Measurements from ENCODE around the gene SMPD3. TPM values are rescaled to one million over a fixed set of nuclear protein-coding genes. Genes with fewer than 3 reads are reported as not detected.
"Not testable (repeated sequence)": the region's sequence is repeated elsewhere in the genome, so short reads cannot be mapped to it uniquely, and the experiment has no call there.

The SMPD3 gene
- 1 to 10 TPM in 3 of 4 donors, under 1 TPM in 1; 0.33 to 2.4 (median 1.3) TPM for total RNA-seq

DNA sequence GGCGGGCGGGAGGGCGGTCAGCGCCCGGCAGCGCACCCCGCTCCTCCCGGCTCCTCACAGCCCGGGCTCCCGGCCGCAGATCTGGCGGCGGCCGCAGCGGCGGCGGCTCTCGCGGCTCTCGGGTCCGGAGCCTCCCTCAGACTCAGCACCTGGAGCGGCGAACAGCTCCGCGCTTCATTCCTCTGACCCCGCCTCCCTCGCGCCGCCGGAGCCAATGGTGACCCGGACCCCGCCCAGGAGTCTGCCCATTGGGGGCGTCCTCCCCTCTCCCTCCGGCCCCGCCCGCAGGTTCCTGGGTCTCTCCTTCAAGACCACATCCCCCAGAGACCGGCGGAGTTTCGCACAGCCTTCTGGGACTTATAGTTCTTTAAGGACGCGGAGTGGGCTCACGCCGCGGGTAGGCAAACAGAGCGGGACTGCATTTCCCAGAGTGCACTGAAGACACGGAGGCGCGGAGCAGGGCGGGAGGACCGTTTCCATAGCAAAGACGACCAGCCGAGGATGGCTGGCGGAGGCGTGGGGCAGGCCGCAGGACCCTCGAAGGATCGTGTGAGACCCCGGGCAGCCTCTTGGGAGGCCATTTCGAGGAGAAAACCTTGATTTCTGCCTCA, at the start of gene SMPD3:
TSS of gene SMPD3 (minus strand) at position 149 of the 611 bp plus-strand sequence. CDS start 76,327 bp downstream, outside the sequence.
- no peaks in the 10 kb centered on the region for H3K27me3 ChIP-seq
- TF ChIP-seq, protein P1, sequence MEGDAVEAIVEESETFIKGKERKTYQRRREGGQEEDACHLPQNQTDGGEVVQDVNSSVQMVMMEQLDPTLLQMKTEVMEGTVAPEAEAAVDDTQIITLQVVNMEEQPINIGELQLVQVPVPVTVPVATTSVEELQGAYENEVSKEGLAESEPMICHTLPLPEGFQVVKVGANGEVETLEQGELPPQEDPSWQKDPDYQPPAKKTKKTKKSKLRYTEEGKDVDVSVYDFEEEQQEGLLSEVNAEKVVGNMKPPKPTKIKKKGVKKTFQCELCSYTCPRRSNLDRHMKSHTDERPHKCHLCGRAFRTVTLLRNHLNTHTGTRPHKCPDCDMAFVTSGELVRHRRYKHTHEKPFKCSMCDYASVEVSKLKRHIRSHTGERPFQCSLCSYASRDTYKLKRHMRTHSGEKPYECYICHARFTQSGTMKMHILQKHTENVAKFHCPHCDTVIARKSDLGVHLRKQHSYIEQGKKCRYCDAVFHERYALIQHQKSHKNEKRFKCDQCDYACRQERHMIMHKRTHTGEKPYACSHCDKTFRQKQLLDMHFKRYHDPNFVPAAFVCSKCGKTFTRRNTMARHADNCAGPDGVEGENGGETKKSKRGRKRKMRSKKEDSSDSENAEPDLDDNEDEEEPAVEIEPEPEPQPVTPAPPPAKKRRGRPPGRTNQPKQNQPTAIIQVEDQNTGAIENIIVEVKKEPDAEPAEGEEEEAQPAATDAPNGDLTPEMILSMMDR (IDR thresholded peaks at IDR 0.05) = peak in 1 of 6 experiments; percentile 37
- peak in 1 of 2 donors; percentile 95 for TF ChIP-seq POLR2A (IDR thresholded peaks at IDR 0.05)
- no peaks in the 10 kb centered on the region for H3K36me3 ChIP-seq
- intact Hi-C loops (cut with DNase I) = no loop called here
- H3K4me1 ChIP-seq = peaks cover 8 to 18% of the 10 kb centered on the region in 2 donors
- peak within 1 kb of the TSS in 1 of 3 donors; percentile 32 for H3K4me3 ChIP-seq (replicated peaks in 1 of 3)
- DNase-seq = peak; percentile 99 to 100
- no peaks in the 10 kb centered on the region for H3K9me3 ChIP-seq
- WGBS, 2 donors = 7 to 8% methylated on average over 2 to 13 of the region's 59 CpGs
- no peak within 1 kb of the TSS for H3K27ac ChIP-seq

DNA sequence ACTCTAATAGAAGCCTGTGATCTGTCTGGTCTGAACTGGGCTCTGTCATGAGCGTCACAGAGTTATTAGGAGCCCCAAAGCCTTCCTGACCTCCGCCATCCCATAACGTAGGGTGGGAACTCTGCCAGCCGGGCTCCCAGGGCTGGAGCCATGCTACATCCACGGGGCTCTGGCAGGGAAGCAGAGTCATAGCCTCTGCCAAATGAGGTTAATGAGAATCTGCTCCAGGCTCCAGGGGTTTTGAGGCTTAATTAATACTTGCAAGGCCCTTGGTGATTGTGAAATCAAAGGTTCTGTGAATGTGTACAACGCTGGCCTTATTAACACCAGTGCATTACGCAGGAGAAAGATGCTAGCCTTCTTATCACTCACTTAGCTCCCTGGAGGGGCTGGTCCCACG, 48.4 kb upstream of the SMPD3 start:
- DNase-seq = no peak
- intact Hi-C loops (cut with DNase I) = no loop called here
- Histone ChIP-seq H3K4me1 (peaks cover 10 to 13% of the 10 kb centered on the region in 2 donors), H3K27me3 (no peaks in the 10 kb centered on the region), H3K4me3 (replicated peaks in 1 of 3) (no peak overlapping the region), H3K27ac (no peak overlapping the region), H3K9me3 (no peaks in the 10 kb centered on the region), H3K36me3 (no peaks in the 10 kb centered on the region)
- 76 to 80% methylated on average over 7 to 8 of the region's 8 CpGs for WGBS, 2 donors
- TF ChIP-seq POLR2A (IDR thresholded peaks at IDR 0.05) = no peak
- TF ChIP-seq, protein P1 (IDR thresholded peaks at IDR 0.05) = no peak

DNA sequence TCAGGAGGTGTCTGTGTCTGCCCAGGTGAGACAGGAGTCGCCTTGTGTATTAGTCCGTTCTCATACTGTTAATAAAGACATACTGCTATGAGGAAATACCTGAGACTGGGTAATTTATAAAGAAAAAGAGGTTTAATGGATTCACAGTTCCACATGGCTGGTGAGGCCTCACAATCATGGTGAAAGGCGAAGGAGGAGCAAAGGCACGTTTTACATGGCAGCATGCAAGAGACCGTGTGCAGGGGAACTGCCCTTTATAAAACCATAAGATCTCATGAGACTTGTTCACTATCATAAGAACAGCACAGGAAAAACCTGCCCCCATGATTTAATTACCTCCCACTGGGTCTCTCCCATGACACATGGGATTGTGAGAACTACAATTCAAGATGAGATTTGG, 46.0 kb upstream of the SMPD3 start:
- WGBS, 2 donors = 92 to 95% methylated on average over 5 of the region's 5 CpGs

DNA sequence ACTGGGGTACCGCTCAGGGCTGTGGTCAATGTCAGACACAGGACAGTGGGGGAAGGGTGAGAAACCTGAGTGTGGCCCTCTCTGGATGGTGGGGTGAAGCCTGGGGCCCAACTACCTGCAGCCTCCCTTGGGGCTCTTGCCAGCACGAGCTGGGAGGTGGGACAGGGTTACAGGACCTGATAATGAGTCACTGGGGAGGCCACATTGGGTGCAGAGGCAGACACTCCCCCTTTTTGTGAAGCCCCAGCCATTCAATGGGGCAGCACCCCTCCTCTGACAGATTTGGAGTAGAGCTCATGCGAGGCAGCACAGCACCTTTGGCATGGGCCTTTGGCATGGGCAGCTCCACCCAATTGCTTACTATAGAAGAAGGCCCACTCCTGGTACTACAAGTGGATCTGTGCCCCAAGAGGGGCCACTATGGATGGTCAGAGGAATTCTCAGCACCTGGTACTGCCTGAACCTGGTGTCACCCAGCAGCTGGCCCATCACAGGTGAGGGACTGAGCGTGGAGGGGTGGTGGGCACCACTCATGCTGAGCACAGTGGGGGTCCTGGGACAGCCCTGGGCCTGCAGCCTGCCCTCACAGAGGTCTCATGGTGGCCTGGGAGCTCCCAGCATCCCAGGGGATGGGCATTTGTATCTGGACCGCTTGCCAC, 45.2 kb upstream of the SMPD3 start:
- H3K4me3 ChIP-seq (replicated peaks in 1 of 3) = no peak overlapping the region
- peaks cover 19 to 32% of the 10 kb centered on the region in 2 donors for H3K4me1 ChIP-seq
- intact Hi-C loops (cut with DNase I) = no loop called here
- TF ChIP-seq, protein P1 (IDR thresholded peaks at IDR 0.05) = no peak
- no peak for TF ChIP-seq POLR2A (IDR thresholded peaks at IDR 0.05)
- no peaks in the 10 kb centered on the region for H3K36me3 ChIP-seq
- 97% methylated on average over 3 to 4 of the region's 5 CpGs for WGBS, 2 donors
- H3K27me3 ChIP-seq = no peaks in the 10 kb centered on the region
- no peak for DNase-seq
- no peaks in the 10 kb centered on the region for H3K9me3 ChIP-seq
- H3K27ac ChIP-seq = no peak overlapping the region

More for the DNA sequence above, 46.0 kb upstream of the SMPD3 start:
- H3K9me3 ChIP-seq; H3K36me3 ChIP-seq; H3K4me3 ChIP-seq (replicated peaks in 1 of 3); H3K27me3 ChIP-seq; DNase-seq; H3K27ac ChIP-seq; intact Hi-C loops (cut with DNase I): not testable (repeated sequence)
- peaks cover 19 to 32% of the 10 kb centered on the region in 2 donors for H3K4me1 ChIP-seq

DNA sequence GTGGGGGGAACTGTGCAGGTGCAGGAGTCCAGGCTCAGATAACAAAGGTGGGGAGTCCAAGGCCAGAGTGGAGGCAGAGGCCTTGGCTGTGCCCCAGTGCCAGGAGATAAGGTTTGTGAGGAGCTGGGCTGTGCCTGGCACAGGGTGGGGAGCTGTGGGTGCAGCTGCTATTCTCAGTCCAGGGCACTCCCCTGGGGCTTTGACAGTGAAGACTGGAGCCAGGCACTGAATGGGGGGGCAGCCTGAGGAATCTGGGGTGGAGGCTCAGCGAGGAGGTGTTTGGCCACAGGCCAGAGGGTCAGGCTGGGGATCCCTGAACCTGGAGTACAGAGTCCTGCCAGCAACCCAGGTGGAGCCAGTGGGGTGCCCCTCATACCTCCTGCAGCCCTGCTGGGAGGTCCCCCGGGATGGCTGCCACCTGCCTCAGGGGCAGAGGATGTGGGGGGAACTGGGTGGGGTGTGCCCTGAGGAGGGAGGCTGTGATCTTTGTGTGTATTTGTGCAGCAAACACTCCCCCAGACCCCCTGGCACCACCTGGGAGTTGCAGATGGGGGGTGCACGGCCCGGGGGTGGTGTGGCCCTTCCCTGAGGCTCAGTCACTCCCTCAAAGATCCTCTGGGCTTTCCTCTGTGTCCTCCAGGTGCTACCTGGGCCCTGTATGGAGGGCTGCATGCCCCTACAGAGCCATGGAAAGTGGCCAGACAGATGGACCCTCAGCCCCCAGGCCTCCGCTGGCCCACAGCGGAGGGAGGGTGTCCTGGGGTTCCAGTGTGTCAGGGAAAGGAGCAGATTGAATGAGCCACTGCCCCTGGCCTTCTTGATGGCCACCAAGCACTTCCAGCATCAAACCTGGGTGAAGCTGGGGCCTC, 44.5 kb upstream of the SMPD3 start:
- no peaks in the 10 kb centered on the region for H3K27me3 ChIP-seq

More for the DNA sequence above, 44.5 kb upstream of the SMPD3 start:
- Histone ChIP-seq H3K4me1 (peaks cover 19 to 32% of the 10 kb centered on the region in 2 donors), H3K27ac (peak overlapping the region; percentile 57 to 75 (median 64)), H3K4me3 (replicated peaks in 1 of 3) (no peak overlapping the region), H3K36me3 (no peaks in the 10 kb centered on the region), H3K9me3 (no peaks in the 10 kb centered on the region)
- intact Hi-C loops (cut with DNase I) = no loop called here
- 81% methylated on average over 3 of the region's 6 CpGs for WGBS, 2 donors
- TF ChIP-seq, protein P1 (IDR thresholded peaks at IDR 0.05) = no peak
- TF ChIP-seq POLR2A (IDR thresholded peaks at IDR 0.05) = no peak
- DNase-seq = no peak
